ENCODE data around the gene CLEC4A. TPM values are rescaled to one million over a fixed set of nuclear protein-coding genes. Genes with fewer than 3 reads are reported as not detected.
A peak's percentile ranks its signal among the peaks of the same experiment; 100 is the strongest.

CLEC4A gene
- total RNA-seq (1 to 10 TPM in 1 of 2 experiments, under 1 TPM in 1; 0.39 to 1.0 TPM), total RNA-seq (0 to 0.79 (median 0.11) reads per million in 172 experiments)
- polyA plus RNA-seq (2013, experiment 1 of 2) = 13.6 TPM
- 7.4 TPM for polyA plus RNA-seq (2013, experiment 2 of 2)

DNA sequence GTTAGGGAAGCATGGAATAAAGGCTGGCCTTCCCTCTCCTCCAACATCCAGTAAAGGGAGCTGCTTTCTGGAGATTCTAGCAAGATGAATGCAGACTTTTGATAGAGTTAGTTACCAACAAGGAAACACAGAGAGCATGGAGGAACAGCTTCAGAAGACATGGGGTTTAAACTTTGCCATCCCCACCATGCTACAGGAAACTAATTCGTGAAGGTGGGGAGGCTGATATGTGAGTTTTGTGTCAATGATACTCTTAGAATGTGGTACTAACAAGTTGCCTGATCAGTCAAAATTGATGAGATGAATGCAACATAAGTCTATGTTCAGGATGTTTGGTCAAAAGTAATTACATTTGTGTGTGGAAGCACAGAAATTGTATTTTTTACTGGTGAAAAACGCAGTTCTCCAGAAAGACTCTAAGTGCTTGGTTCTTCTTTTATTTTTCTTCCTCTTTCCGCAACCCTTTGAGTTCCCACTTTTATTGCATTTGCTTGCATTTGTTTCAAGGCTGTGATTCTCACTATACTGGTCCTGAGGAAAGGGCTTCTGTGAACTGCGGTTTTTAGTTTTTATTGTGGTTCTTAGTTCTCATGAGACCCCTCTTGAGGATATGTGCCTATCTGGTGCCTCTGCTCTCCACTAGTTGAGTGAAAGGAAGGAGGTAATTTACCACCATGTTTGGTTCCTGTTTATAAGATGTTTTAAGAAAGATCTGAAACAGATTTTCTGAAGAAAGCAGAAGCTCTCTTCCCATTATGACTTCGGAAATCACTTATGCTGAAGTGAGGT lies at the start of gene CLEC4A:
TSS of gene CLEC4A (plus strand) at position 494 of the 789 bp plus-strand sequence. CDS start at position 756, 262 bp downstream.
- ChIA-PET CTCF (no interaction called here), POLR2A (no interaction called here)
- TF ChIP-seq, protein P1, sequence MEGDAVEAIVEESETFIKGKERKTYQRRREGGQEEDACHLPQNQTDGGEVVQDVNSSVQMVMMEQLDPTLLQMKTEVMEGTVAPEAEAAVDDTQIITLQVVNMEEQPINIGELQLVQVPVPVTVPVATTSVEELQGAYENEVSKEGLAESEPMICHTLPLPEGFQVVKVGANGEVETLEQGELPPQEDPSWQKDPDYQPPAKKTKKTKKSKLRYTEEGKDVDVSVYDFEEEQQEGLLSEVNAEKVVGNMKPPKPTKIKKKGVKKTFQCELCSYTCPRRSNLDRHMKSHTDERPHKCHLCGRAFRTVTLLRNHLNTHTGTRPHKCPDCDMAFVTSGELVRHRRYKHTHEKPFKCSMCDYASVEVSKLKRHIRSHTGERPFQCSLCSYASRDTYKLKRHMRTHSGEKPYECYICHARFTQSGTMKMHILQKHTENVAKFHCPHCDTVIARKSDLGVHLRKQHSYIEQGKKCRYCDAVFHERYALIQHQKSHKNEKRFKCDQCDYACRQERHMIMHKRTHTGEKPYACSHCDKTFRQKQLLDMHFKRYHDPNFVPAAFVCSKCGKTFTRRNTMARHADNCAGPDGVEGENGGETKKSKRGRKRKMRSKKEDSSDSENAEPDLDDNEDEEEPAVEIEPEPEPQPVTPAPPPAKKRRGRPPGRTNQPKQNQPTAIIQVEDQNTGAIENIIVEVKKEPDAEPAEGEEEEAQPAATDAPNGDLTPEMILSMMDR (IDR thresholded peaks at IDR 0.05) = no peak
- Histone ChIP-seq H3K4me1 (ENCODE audit: insufficient read depth, low read length) (peaks cover 5% of the 10 kb centered on the region), H3K27ac (ENCODE audit: low read depth in 1 of 2, low read length in 2 of 2) (no peak within 1 kb of the TSS), H3K36me3 (ENCODE audit: insufficient read depth, low read length) (no peaks in the 10 kb centered on the region), H3K27me3 (ENCODE audit: control insufficient read depth in 1 of 2, insufficient read depth in 2 of 2, low read length in 2 of 2) (no peaks in the 10 kb centered on the region), H3K9me3 (ENCODE audit: control insufficient read depth in 1 of 2, insufficient read depth in 1 of 2, low read length in 2 of 2) (no peaks in the 10 kb centered on the region), H3K4me3 (ENCODE audit: low read length) (peak within 1 kb of the TSS; percentile 4)
- Mint-ChIP-seq H3K27ac (no peak within 1 kb of the TSS), H3K4me3 (no peak within 1 kb of the TSS), H3K9me3 (no peaks in the 10 kb centered on the region), H3K27me3 (no peaks in the 10 kb centered on the region), H3K4me1 (ENCODE audit: low read depth) (peaks cover 33% of the 10 kb centered on the region), H3K36me3 (ENCODE audit: low read depth) (peaks cover 11% of the 10 kb centered on the region)
- intact Hi-C loops (cut with DNase I, micrococcal nuclease) = no loop called here
- DNase-seq (peak in 1 of 14 experiments; percentile 15), ATAC-seq (ENCODE audit: poor library complexity) (no peak)

DNA sequence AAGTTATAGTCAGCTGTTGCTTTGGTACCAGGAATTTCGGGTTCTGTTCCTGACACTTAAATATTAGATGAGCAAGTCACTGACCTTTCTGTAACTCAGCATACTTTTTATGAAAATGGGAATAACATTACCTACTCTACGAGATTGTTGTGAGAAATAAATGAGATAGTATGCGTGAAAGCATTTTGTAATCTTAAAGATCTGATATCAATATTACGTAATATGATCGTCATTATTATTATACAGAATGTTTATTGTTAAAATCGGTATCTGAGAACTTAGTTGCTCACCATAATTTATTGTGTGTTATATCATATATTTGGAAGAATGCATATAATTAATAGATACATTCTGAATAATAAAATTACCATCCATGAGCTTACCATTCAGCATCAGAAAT lies 47.5 kb upstream of the CLEC4A start:
- no peak for DNase-seq
- ATAC-seq (ENCODE audit: poor library complexity) = no peak
- Histone ChIP-seq H3K36me3 (ENCODE audit: insufficient read depth, low read length) (no peaks in the 10 kb centered on the region), H3K27ac (ENCODE audit: low read depth in 1 of 2, low read length in 2 of 2) (no peak overlapping the region), H3K4me1 (ENCODE audit: insufficient read depth, low read length) (peaks cover 8% of the 10 kb centered on the region), H3K9me3 (ENCODE audit: control insufficient read depth in 1 of 2, insufficient read depth in 1 of 2, low read length in 2 of 2) (no peaks in the 10 kb centered on the region), H3K27me3 (ENCODE audit: control insufficient read depth in 1 of 2, insufficient read depth in 2 of 2, low read length in 2 of 2) (no peaks in the 10 kb centered on the region), H3K4me3 (ENCODE audit: low read length) (no peak overlapping the region)
- intact Hi-C loops (cut with DNase I, micrococcal nuclease) = loop anchor here in 1 of 2 experiments (5.0 kb wide), 1 partner anchor 144 kb away; no protein-coding TSS in a partner anchor
- Mint-ChIP-seq H3K27me3 (no peaks in the 10 kb centered on the region), H3K36me3 (ENCODE audit: low read depth) (no peaks in the 10 kb centered on the region), H3K9me3 (no peaks in the 10 kb centered on the region), H3K27ac (no peak overlapping the region), H3K4me1 (ENCODE audit: low read depth) (peaks cover 38% of the 10 kb centered on the region), H3K4me3 (no peak overlapping the region)
- TF ChIP-seq, protein P1 (IDR thresholded peaks at IDR 0.05) = no peak
- ChIA-PET POLR2A (no interaction called here), CTCF (interaction anchor here (0.8 to 3.5 kb wide), 4 partner anchors 10 to 143 kb away, joined by 3 to 37 read pairs (median 5); partner anchors contain the start of gene C3AR1)

DNA sequence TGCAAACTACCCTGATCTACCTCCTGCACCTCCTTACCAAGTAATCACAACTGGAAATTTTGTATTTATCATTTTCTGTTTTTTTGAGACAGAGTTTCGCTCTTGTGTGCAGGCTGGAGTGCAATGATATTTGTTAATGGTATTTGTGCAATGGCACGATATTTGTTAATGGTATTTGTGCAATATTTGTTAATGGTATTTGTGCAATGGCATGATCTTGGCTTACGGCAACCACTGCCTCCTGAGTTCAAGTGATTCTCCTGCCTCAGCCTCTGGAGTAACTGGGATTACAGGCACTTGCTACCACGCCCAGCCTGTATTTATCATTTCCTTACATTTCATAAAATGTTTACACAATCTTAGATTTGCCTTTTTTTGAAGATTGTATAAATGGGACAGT lies 47.1 kb upstream of the CLEC4A start:
- ChIA-PET POLR2A (no interaction called here), CTCF (interaction anchor here (1.5 to 3.5 kb wide), 2 partner anchors 31 to 37 kb away, joined by 6 to 37 read pairs; no protein-coding TSS in a partner anchor)
- Histone ChIP-seq H3K27ac (ENCODE audit: low read depth in 1 of 2, low read length in 2 of 2) (no peak overlapping the region), H3K4me1 (ENCODE audit: insufficient read depth, low read length) (peaks cover 11% of the 10 kb centered on the region), H3K27me3 (ENCODE audit: control insufficient read depth in 1 of 2, insufficient read depth in 2 of 2, low read length in 2 of 2) (no peaks in the 10 kb centered on the region), H3K36me3 (ENCODE audit: insufficient read depth, low read length) (no peaks in the 10 kb centered on the region), H3K9me3 (ENCODE audit: control insufficient read depth in 1 of 2, insufficient read depth in 1 of 2, low read length in 2 of 2) (no peaks in the 10 kb centered on the region), H3K4me3 (ENCODE audit: low read length) (no peak overlapping the region)
- H3K27ac Mint-ChIP-seq = no peak overlapping the region
- H3K36me3 Mint-ChIP-seq (ENCODE audit: low read depth) = no peaks in the 10 kb centered on the region
- TF ChIP-seq, protein P1 (IDR thresholded peaks at IDR 0.05) = no peak
- intact Hi-C loops (cut with DNase I, micrococcal nuclease) = loop anchor here in 1 of 2 experiments (5.0 kb wide), 1 partner anchor 144 kb away; no protein-coding TSS in a partner anchor
- H3K9me3 Mint-ChIP-seq = no peaks in the 10 kb centered on the region
- no peak for ATAC-seq (ENCODE audit: poor library complexity)
- peaks cover 38% of the 10 kb centered on the region for H3K4me1 Mint-ChIP-seq (ENCODE audit: low read depth)
- no peak for DNase-seq
- no peaks in the 10 kb centered on the region for H3K27me3 Mint-ChIP-seq
- no peak overlapping the region for H3K4me3 Mint-ChIP-seq
